ENCODE data around the gene NUP153.

DNA sequence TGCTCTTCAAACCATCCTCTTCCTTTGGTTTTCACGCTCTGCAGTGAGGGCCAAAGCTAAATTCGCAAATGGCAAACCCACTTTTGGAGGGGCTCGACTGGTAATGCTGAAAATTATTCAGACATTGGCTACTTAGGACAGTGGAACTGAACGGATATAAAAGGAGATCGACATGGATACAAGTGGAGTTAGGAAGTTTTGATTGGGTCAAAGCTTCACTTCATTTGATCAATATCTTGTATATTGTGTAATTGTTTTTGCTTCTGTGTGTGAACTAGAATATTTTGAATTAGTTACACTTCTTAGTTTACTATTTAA, 105.4 kb downstream of the NUP153 start:
- TF ChIP-seq MAZ (IDR thresholded peaks at IDR 0.05; ENCODE audit: borderline replicate concordance, low read depth, low read length) (no peak), EHMT2 (IDR thresholded peaks at IDR 0.05; ENCODE audit: low read depth) (no peak)
- TF ChIP-seq, protein P1, sequence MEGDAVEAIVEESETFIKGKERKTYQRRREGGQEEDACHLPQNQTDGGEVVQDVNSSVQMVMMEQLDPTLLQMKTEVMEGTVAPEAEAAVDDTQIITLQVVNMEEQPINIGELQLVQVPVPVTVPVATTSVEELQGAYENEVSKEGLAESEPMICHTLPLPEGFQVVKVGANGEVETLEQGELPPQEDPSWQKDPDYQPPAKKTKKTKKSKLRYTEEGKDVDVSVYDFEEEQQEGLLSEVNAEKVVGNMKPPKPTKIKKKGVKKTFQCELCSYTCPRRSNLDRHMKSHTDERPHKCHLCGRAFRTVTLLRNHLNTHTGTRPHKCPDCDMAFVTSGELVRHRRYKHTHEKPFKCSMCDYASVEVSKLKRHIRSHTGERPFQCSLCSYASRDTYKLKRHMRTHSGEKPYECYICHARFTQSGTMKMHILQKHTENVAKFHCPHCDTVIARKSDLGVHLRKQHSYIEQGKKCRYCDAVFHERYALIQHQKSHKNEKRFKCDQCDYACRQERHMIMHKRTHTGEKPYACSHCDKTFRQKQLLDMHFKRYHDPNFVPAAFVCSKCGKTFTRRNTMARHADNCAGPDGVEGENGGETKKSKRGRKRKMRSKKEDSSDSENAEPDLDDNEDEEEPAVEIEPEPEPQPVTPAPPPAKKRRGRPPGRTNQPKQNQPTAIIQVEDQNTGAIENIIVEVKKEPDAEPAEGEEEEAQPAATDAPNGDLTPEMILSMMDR (IDR thresholded peaks at IDR 0.05): no peak
